Measurements from ENCODE around the gene PSMC6.
"Not testable (repeated sequence)": the region's sequence is repeated elsewhere in the genome, so short reads cannot be mapped to it uniquely, and the experiment has no call there.

The PSMC6 gene

DNA sequence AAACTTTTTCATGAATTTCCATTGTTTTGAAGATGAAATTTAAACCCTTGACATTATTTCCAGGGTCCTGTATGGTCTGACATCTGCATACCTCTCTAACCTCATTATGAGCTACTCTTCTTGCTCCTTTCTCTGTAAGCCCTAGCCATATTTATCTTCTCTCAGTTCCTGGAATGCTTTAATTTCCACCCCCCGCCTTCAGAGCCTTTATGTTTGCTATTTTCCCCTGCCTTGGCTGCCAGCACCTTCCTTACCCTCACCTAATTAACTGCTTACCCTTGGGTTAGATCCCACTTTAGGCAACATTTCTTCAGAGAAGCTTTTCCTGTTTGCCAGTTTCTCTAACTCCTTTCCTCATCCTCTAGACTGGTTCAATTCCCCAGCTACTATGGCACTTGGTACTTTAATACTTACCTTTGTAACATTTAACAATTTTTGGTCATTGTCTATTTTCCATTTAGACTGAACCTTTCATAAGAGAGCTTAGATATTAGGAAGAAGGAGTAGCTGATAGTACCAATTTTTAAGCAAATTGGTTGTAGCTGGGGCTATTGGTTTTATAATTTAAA is 29.0 kb downstream of the PSMC6 start:
- Histone ChIP-seq H3K4me1 (ENCODE audit: control insufficient read depth, insufficient read depth, low read length) (peaks cover 4% of the 10 kb centered on the region), H3K9me3 (ENCODE audit: control insufficient read depth, low read length) (no peaks in the 10 kb centered on the region), H3K27me3 (ENCODE audit: control insufficient read depth, insufficient read depth, low read length, poor library complexity, severe bottlenecking) (no peaks in the 10 kb centered on the region), H3K36me3 (ENCODE audit: control insufficient read depth, insufficient read depth, low read length) (peaks cover 8% of the 10 kb centered on the region), H3K27ac (ENCODE audit: insufficient read depth, low read depth, low read length, poor library complexity, severe bottlenecking) (no peak overlapping the region), H3K4me3 (ENCODE audit: insufficient read depth, low read depth, low read length) (no peak overlapping the region)
- WGBS, 2 experiments: 41 to 56% methylated on average over 1 of the region's 1 CpG

- no peak overlapping the region for H3K4me3 ChIP-seq (ENCODE audit: insufficient read depth, low read depth, low read length)
- H3K9me3 ChIP-seq (ENCODE audit: control insufficient read depth, low read length): no peaks in the 10 kb centered on the region
- peaks cover 8% of the 10 kb centered on the region for H3K36me3 ChIP-seq (ENCODE audit: control insufficient read depth, insufficient read depth, low read length)
- no peak overlapping the region for H3K27ac ChIP-seq (ENCODE audit: insufficient read depth, low read depth, low read length, poor library complexity, severe bottlenecking)
- H3K4me1 ChIP-seq (ENCODE audit: control insufficient read depth, insufficient read depth, low read length): peaks cover 4% of the 10 kb centered on the region
- no peaks in the 10 kb centered on the region for H3K27me3 ChIP-seq (ENCODE audit: control insufficient read depth, insufficient read depth, low read length, poor library complexity, severe bottlenecking)
These were observed 31.4 kb downstream of the PSMC6 start for GRCh38 chr14:52738409-52738808.

DNA sequence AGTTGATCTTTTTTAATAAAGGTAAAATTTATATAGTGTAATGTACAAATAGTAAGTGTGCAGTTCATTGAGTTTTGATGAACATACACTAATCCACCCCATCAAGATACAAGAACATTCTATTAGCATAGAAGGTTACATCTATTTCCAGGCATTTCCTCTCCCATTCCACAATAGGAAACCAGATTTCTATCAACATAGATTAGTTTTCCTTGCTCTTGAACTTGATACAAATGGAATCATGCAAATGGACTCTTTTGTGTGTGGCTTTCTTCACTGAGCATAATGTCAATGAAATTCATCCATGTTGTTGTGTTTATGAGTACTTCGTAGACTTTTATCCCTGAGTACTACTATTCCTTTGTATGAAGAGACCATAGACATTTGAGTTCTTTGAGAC is 33.8 kb downstream of the PSMC6 start:
- no CpG with 5 or more reads among the region's 1 CpG for WGBS, 2 experiments
- Histone ChIP-seq H3K9me3 (ENCODE audit: control insufficient read depth, low read length) (no peaks in the 10 kb centered on the region), H3K27ac (ENCODE audit: insufficient read depth, low read depth, low read length, poor library complexity, severe bottlenecking) (no peak overlapping the region), H3K4me3 (ENCODE audit: insufficient read depth, low read depth, low read length) (no peak overlapping the region), H3K36me3 (ENCODE audit: control insufficient read depth, insufficient read depth, low read length) (no peaks in the 10 kb centered on the region), H3K27me3 (ENCODE audit: control insufficient read depth, insufficient read depth, low read length, poor library complexity, severe bottlenecking) (no peaks in the 10 kb centered on the region), H3K4me1 (ENCODE audit: control insufficient read depth, insufficient read depth, low read length) (peaks cover 4% of the 10 kb centered on the region)

DNA sequence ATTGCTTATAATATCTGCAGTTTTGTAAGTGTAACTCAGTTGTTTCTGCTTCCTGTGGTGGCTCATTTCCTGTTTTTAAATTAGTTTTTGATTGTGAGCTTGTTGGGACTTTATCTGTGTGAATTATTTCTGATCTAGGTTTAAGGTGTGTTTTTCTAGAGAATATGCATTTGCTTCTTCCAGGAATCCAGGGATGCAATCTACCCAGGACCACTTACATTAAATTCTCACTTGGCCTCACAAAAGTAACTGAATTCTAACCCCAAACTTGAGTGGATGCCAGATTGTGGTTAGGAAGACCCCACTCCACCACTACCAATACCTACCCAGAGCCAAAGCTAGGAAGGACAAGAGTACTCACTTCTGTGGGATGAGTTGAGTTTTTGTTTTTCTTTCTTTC is 34.9 kb downstream of the PSMC6 start:
- no peaks in the 10 kb centered on the region for H3K4me1 ChIP-seq (ENCODE audit: control insufficient read depth, insufficient read depth, low read length)
- no peaks in the 10 kb centered on the region for H3K36me3 ChIP-seq (ENCODE audit: control insufficient read depth, insufficient read depth, low read length)
- H3K27ac ChIP-seq (ENCODE audit: insufficient read depth, low read depth, low read length, poor library complexity, severe bottlenecking): no peak overlapping the region
- no peaks in the 10 kb centered on the region for H3K9me3 ChIP-seq (ENCODE audit: control insufficient read depth, low read length)
- no peaks in the 10 kb centered on the region for H3K27me3 ChIP-seq (ENCODE audit: control insufficient read depth, insufficient read depth, low read length, poor library complexity, severe bottlenecking)
- H3K4me3 ChIP-seq (ENCODE audit: insufficient read depth, low read depth, low read length): no peak overlapping the region

DNA sequence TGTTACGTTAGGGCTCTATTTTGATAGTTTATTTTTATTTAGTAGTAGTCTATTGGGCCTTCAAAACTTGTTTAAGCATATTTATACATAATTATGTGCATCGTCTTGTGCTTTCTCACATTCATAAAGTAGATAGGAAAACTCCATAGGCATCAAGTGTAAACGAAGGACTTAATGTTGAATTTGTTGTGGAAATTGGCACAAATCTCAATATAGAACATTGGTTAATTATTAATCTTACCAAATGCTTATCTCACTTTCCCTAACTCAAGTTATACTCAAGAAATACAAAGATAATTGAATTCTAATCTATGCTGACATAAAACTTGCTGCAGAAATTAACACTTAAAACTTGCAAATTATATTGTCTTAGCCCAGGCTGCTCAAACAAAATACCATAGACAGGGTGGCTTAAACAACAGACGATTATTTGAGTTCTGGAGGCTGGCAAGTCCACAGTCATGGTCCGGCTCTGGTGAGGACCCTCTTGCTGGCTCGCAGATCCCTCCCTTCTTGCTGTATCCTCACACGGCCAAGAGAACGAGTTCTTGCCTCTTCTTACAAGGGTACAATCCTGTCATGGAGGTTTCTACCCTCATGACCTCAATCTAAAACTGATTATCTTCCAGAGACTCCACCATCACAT is 41.8 kb downstream of the PSMC6 start:
- Histone ChIP-seq H3K4me3 (ENCODE audit: insufficient read depth, low read depth, low read length) (no peak overlapping the region), H3K27me3 (ENCODE audit: control insufficient read depth, insufficient read depth, low read length, poor library complexity, severe bottlenecking) (no peaks in the 10 kb centered on the region), H3K4me1 (ENCODE audit: control insufficient read depth, insufficient read depth, low read length) (no peaks in the 10 kb centered on the region), H3K9me3 (ENCODE audit: control insufficient read depth, low read length) (no peaks in the 10 kb centered on the region), H3K27ac (ENCODE audit: insufficient read depth, low read depth, low read length, poor library complexity, severe bottlenecking) (no peak overlapping the region), H3K36me3 (ENCODE audit: control insufficient read depth, insufficient read depth, low read length) (peaks cover 11% of the 10 kb centered on the region)
- 90 to 94% methylated on average over 6 to 8 of the region's 8 CpGs for WGBS, 2 experiments

- WGBS, 2 experiments: 88 to 97% methylated on average over 4 to 5 of the region's 5 CpGs
- no peak overlapping the region for H3K27ac ChIP-seq (ENCODE audit: insufficient read depth, low read depth, low read length, poor library complexity, severe bottlenecking)
- no peaks in the 10 kb centered on the region for H3K9me3 ChIP-seq (ENCODE audit: control insufficient read depth, low read length)
- H3K36me3 ChIP-seq (ENCODE audit: control insufficient read depth, insufficient read depth, low read length): peaks cover 10% of the 10 kb centered on the region
- H3K27me3 ChIP-seq (ENCODE audit: control insufficient read depth, insufficient read depth, low read length, poor library complexity, severe bottlenecking): no peaks in the 10 kb centered on the region
- no peak overlapping the region for H3K4me3 ChIP-seq (ENCODE audit: insufficient read depth, low read depth, low read length)
- H3K4me1 ChIP-seq (ENCODE audit: control insufficient read depth, insufficient read depth, low read length): no peaks in the 10 kb centered on the region
These were observed 48.8 kb downstream of the PSMC6 start for GRCh38 chr14:52755607-52756316.

- Histone ChIP-seq H3K9me3 (ENCODE audit: control insufficient read depth, low read length) (no peaks in the 10 kb centered on the region), H3K27me3 (ENCODE audit: control insufficient read depth, insufficient read depth, low read length, poor library complexity, severe bottlenecking) (no peaks in the 10 kb centered on the region), H3K4me1 (ENCODE audit: control insufficient read depth, insufficient read depth, low read length) (no peaks in the 10 kb centered on the region), H3K36me3 (ENCODE audit: control insufficient read depth, insufficient read depth, low read length) (peaks cover 5% of the 10 kb centered on the region), H3K27ac (ENCODE audit: insufficient read depth, low read depth, low read length, poor library complexity, severe bottlenecking) (no peak overlapping the region), H3K4me3 (ENCODE audit: insufficient read depth, low read depth, low read length) (no peak overlapping the region)
- no CpG with 5 or more reads among the region's 1 CpG for WGBS, 2 experiments
These were observed 52.1 kb downstream of the PSMC6 start for GRCh38 chr14:52759145-52759544.

GRCh38 chr14:52762923-52763322 is 55.9 kb downstream of the PSMC6 start:
- not testable (repeated sequence) for H3K27me3 ChIP-seq (ENCODE audit: control insufficient read depth, insufficient read depth, low read length, poor library complexity, severe bottlenecking); H3K4me3 ChIP-seq (ENCODE audit: insufficient read depth, low read depth, low read length); H3K36me3 ChIP-seq (ENCODE audit: control insufficient read depth, insufficient read depth, low read length); H3K27ac ChIP-seq (ENCODE audit: insufficient read depth, low read depth, low read length, poor library complexity, severe bottlenecking); H3K4me1 ChIP-seq (ENCODE audit: control insufficient read depth, insufficient read depth, low read length); H3K9me3 ChIP-seq (ENCODE audit: control insufficient read depth, low read length)
- WGBS, 2 experiments: 84 to 93% methylated on average over 4 of the region's 4 CpGs

- Histone ChIP-seq H3K4me1 (ENCODE audit: control insufficient read depth, insufficient read depth, low read length) (no peaks in the 10 kb centered on the region), H3K27me3 (ENCODE audit: control insufficient read depth, insufficient read depth, low read length, poor library complexity, severe bottlenecking) (no peaks in the 10 kb centered on the region), H3K36me3 (ENCODE audit: control insufficient read depth, insufficient read depth, low read length) (peaks cover 11% of the 10 kb centered on the region), H3K9me3 (ENCODE audit: control insufficient read depth, low read length) (no peaks in the 10 kb centered on the region), H3K27ac (ENCODE audit: insufficient read depth, low read depth, low read length, poor library complexity, severe bottlenecking) (no peak overlapping the region), H3K4me3 (ENCODE audit: insufficient read depth, low read depth, low read length) (no peak overlapping the region)
- WGBS, 2 experiments: 94% methylated on average over 3 of the region's 3 CpGs
These were observed 60.2 kb downstream of the PSMC6 start for GRCh38 chr14:52767058-52767833.

GRCh38 chr14:52769887-52770286 is 62.9 kb downstream of the PSMC6 start:
- Histone ChIP-seq H3K27me3 (ENCODE audit: control insufficient read depth, insufficient read depth, low read length, poor library complexity, severe bottlenecking) (no peaks in the 10 kb centered on the region), H3K36me3 (ENCODE audit: control insufficient read depth, insufficient read depth, low read length) (peaks cover 11% of the 10 kb centered on the region), H3K27ac (ENCODE audit: insufficient read depth, low read depth, low read length, poor library complexity, severe bottlenecking) (no peak overlapping the region), H3K9me3 (ENCODE audit: control insufficient read depth, low read length) (no peaks in the 10 kb centered on the region), H3K4me1 (ENCODE audit: control insufficient read depth, insufficient read depth, low read length) (no peaks in the 10 kb centered on the region), H3K4me3 (ENCODE audit: insufficient read depth, low read depth, low read length) (no peak overlapping the region)

Data from ectodermal cell (in vitro differentiated cells).